GM23338 (cell line): ENCODE data around the gene FEV. TPM values are rescaled to one million over a fixed set of nuclear protein-coding genes. Genes with fewer than 3 reads are reported as not detected.
A peak's percentile ranks its signal among the peaks of the same experiment; 100 is the strongest.

Experiments used
- ATAC-seq: fragments of 200-7000 bp; cut with Tn5 transposase; 3 replicates; pipeline ENCODE4 v1.9.1; 2020
- DNase-seq: peaks from one replicate; pipeline ENCODE4 v3.0.0-alpha.2; 2015; ENCODE audit warnings: low spot score
- H2AFZ ChIP-seq: fragments of 200-600 bp; sonication (generic); 2 replicates; pipeline ENCODE4 v1.8.0; 2016; ENCODE audit warnings: antibody characterized with exemption, mild to moderate bottlenecking, moderate library complexity
- H3F3A ChIP-seq: fragments of 200-600 bp; sonication (generic); replicated peaks from 2 replicates; pipeline ENCODE4 v1.8.0; 2017; ENCODE audit warnings: antibody characterized with exemption, mixed run types, low read depth
- H3K27ac ChIP-seq: fragments of 200-600 bp; sonication (generic); 2 replicates; pipeline ENCODE4 v1.6.1; 2016; ENCODE audit warnings: low read depth
- H3K27me3 ChIP-seq: fragments of 200-600 bp; sonication (generic); 2 replicates; pipeline ENCODE4 v1.8.0; 2016; ENCODE audit warnings: mild to moderate bottlenecking, mixed run types, moderate library complexity; ENCODE audit not compliant: insufficient read depth
- H3K36me3 ChIP-seq: fragments of 200-600 bp; sonication (generic); 2 replicates; pipeline ENCODE4 v1.8.0; 2016; ENCODE audit warnings: mild to moderate bottlenecking; ENCODE audit not compliant: insufficient read depth
- H3K4me1 ChIP-seq: fragments of 200-600 bp; sonication (generic); 2 replicates; pipeline ENCODE4 v1.8.0; 2016; ENCODE audit warnings: mild to moderate bottlenecking, moderate library complexity; ENCODE audit not compliant: insufficient read depth
- H3K4me2 ChIP-seq: fragments of 200-600 bp; sonication (generic); 2 replicates; pipeline ENCODE4 v1.7.1; 2017; ENCODE audit warnings: mixed run types
- H3K4me3 ChIP-seq: fragments of 200-600 bp; sonication (generic); 2 replicates; pipeline ENCODE4 v1.6.1; 2016; ENCODE audit warnings: mixed run types
- H3K79me2 ChIP-seq: fragments of 200-600 bp; sonication (generic); replicated peaks from 2 replicates; pipeline ENCODE4 v1.8.0; 2017; ENCODE audit warnings: mild to moderate bottlenecking; ENCODE audit not compliant: insufficient read depth
- H3K9me2 ChIP-seq: fragments of 200-600 bp; sonication (generic); 2 replicates; pipeline ENCODE4 v1.8.0; 2017; ENCODE audit not compliant: insufficient read depth
- H4K20me1 ChIP-seq: fragments of 200-600 bp; sonication (generic); replicated peaks from 2 replicates; pipeline ENCODE4 v1.8.0; 2017; ENCODE audit warnings: mild to moderate bottlenecking; ENCODE audit not compliant: insufficient read depth
- H3K27ac Mint-ChIP-seq: 2 replicates; pipeline ENCODE4 v1.8.0; 2020; ENCODE audit warnings: inconsistent platforms, mild to moderate bottlenecking, moderate library complexity, mixed read lengths
- H3K27me3 Mint-ChIP-seq: 3 replicates; pipeline ENCODE4 v1.8.0; 2022; ENCODE audit warnings: low read depth, mild to moderate bottlenecking, moderate library complexity, mixed read lengths, inconsistent platforms; ENCODE audit not compliant: insufficient read depth, poor library complexity
- H3K36me3 Mint-ChIP-seq: 3 replicates; pipeline ENCODE4 v1.8.0; 2021; ENCODE audit warnings: low read depth, mild to moderate bottlenecking, inconsistent platforms, moderate library complexity, mixed read lengths
- H3K4me1 Mint-ChIP-seq: 3 replicates; pipeline ENCODE4 v1.8.0; 2020; ENCODE audit warnings: mild to moderate bottlenecking, inconsistent platforms, mixed read lengths
- H3K4me3 Mint-ChIP-seq: 3 replicates; pipeline ENCODE4 v1.8.0; 2021; ENCODE audit warnings: moderate library complexity, mild to moderate bottlenecking, inconsistent platforms, mixed read lengths
- H3K9me3 Mint-ChIP-seq: 3 replicates; pipeline ENCODE4 v1.8.0; 2020; ENCODE audit warnings: moderate library complexity, mild to moderate bottlenecking, inconsistent platforms, mixed read lengths
- CREB1 ChIP-seq: fragments of 250-450 bp; sonication (Bioruptor Pico); IDR thresholded peaks from 2 replicates; pipeline ENCODE4 v1.5.0; 2020; ENCODE audit warnings: low read depth, mild to moderate bottlenecking, moderate library complexity
- CTCF ChIP-seq, 2 experiments: fragments of 200-600 bp in 1 of 2; sonication (generic) in 1 of 2; conservative IDR thresholded peaks; 2 replicates each; pipeline versions ENCODE4 v1.5.1 to v1.6.1; 2016 to 2017; ENCODE audit warnings: antibody characterized with exemption in 2 of 2, low read depth in 2 of 2, mild to moderate bottlenecking in 2 of 2, moderate library complexity in 1 of 2
- ETS1 ChIP-seq: IDR thresholded peaks from 2 replicates; pipeline ENCODE4 v1.6.1; 2016; ENCODE audit warnings: antibody characterized with exemption
- EZH2 ChIP-seq: fragments of 200-600 bp; sonication (generic); IDR thresholded peaks from one replicate; pipeline ENCODE4 v1.8.0; 2017; ENCODE audit warnings: antibody characterized with exemption, mild to moderate bottlenecking, low read depth; ENCODE audit not compliant: unreplicated experiment
- EZH2phosphoT487 ChIP-seq: fragments of 200-600 bp; sonication (generic); IDR thresholded peaks from one replicate; pipeline ENCODE4 v1.8.1; 2018; ENCODE audit warnings: antibody characterized with exemption; ENCODE audit not compliant: unreplicated experiment
- JUNB ChIP-seq: IDR thresholded peaks from one replicate; pipeline ENCODE4 v1.6.1; 2016; ENCODE audit warnings: antibody characterized with exemption; ENCODE audit not compliant: unreplicated experiment
- NANOG ChIP-seq: IDR thresholded peaks from 2 replicates; pipeline ENCODE4 v1.6.1; 2016; ENCODE audit warnings: antibody characterized with exemption, borderline replicate concordance
- POLR2AphosphoS5 ChIP-seq: IDR thresholded peaks from 2 replicates; pipeline ENCODE4 v1.6.1; 2016; ENCODE audit warnings: antibody characterized with exemption, low read depth
- REST ChIP-seq: IDR thresholded peaks from one replicate; pipeline ENCODE4 v1.6.1; 2018; ENCODE audit warnings: antibody characterized with exemption; ENCODE audit not compliant: unreplicated experiment
- STAT1 ChIP-seq: IDR thresholded peaks from one replicate; pipeline ENCODE4 v1.6.1; 2016; ENCODE audit warnings: antibody characterized with exemption; ENCODE audit not compliant: unreplicated experiment
- ZNF114 ChIP-seq: fragments of 250-450 bp; sonication (Bioruptor Pico); IDR thresholded peaks from 2 replicates; pipeline ENCODE4 v1.5.0; 2020; ENCODE audit warnings: mild to moderate bottlenecking, moderate library complexity
- ZNF331 ChIP-seq: fragments of 250-450 bp; sonication (Bioruptor Pico); IDR thresholded peaks from 2 replicates; pipeline ENCODE4 v1.5.0; 2020; ENCODE audit warnings: low read depth, mild to moderate bottlenecking, moderate library complexity
- ZNF462 ChIP-seq: fragments of 250-450 bp; sonication (Bioruptor Pico); IDR thresholded peaks from 2 replicates; pipeline ENCODE4 v1.5.0; 2020; ENCODE audit warnings: mild to moderate bottlenecking, moderate library complexity
- polyA plus RNA-seq: library from polyadenylated mRNA; unstranded; fragments of >200 nt; fragmentation: Nextera tagmentation; extraction: Ambion mirVana; gene quantifications from 2 replicates; pipeline ENCODE4 v1.2.1, GENCODE V29; 2016
- total RNA-seq: library from RNA; depleted of rRNA; stranded (reverse); fragments of >200 nt; shearing (Covaris generic); gene quantifications from 2 replicates; pipeline ENCODE4 v1.2.3, GENCODE V29; 2014

FEV gene
- total and polyA plus RNA-seq, 2 experiments from 2014 or later: not detected

GRCh38 chr2:219024059-219024458, 39.1 kb upstream of the FEV start:
- no peak overlapping the region for H3K27ac Mint-ChIP-seq
- ATAC-seq: peak; percentile 27; the same call in 1 of the 3 replicates
- H3K4me3 Mint-ChIP-seq: no peak overlapping the region

More at GRCh38 chr2:219024059-219024458, 39.1 kb upstream of the FEV start:
- Mint-ChIP-seq H3K9me3 (no peaks in the 10 kb centered on the region), H3K27me3 (peaks cover 9% of the 10 kb centered on the region), H3K36me3 (no peaks in the 10 kb centered on the region), H3K4me1 (no peaks in the 10 kb centered on the region; the same call in 2 of the 3 replicates)
- no peaks in the 10 kb centered on the region for H3K79me2 ChIP-seq
- DNase-seq: no peak
- no peak overlapping the region for H3K4me2 ChIP-seq
- no peaks in the 10 kb centered on the region for H3K4me1 ChIP-seq
- H4K20me1 ChIP-seq: no peaks in the 10 kb centered on the region
- no peak for TF ChIP-seq POLR2AphosphoS5
- no peak for TF ChIP-seq CTCF (conservative IDR thresholded peaks at IDR 0.05; ENCODE audit: low read depth in 2 of 2)
- TF ChIP-seq NANOG: no peak
- TF ChIP-seq ZNF462 (CRISPR knock-in tag): no peak
- TF ChIP-seq JUNB: no peak
- no peak for TF ChIP-seq STAT1
- no peak for TF ChIP-seq ETS1
- no peak for TF ChIP-seq EZH2
- TF ChIP-seq CREB1 (CRISPR knock-in tag): no peak
- no peak for TF ChIP-seq EZH2phosphoT487
- no peak for TF ChIP-seq ZNF331 (CRISPR knock-in tag)
- TF ChIP-seq REST: no peak
- TF ChIP-seq ZNF114 (CRISPR knock-in tag): no peak
- no peak overlapping the region for H3K4me3 ChIP-seq
- H3K9me2 ChIP-seq: no peaks in the 10 kb centered on the region
- no peaks in the 10 kb centered on the region for H3K36me3 ChIP-seq
- no peak overlapping the region for H3K27ac ChIP-seq
- no peaks in the 10 kb centered on the region for H3K27me3 ChIP-seq
- H3F3A ChIP-seq: no peaks in the 10 kb centered on the region
- no peak overlapping the region; the same call in 1 of the 2 replicates for H2AFZ ChIP-seq
